Stimulated activated CD4-positive, alpha-beta T cell treated with anti-CD3 and anti-CD28 coated beads, TNF-alpha, amount 100 ng/mL, for 4 hours (primary cell): ENCODE measurements around the gene PPFIBP1.
"Not testable (repeated sequence)": the region's sequence is repeated elsewhere in the genome, so short reads cannot be mapped to it uniquely, and the experiment has no call there.

Source experiments
- DNase-seq, 3 experiments: peaks; one replicate each; pipeline ENCODE4 v3.0.0-alpha.2; 2020; ENCODE audit warnings: low read depth in 3 of 3

Gene PPFIBP1

GRCh38 chr12:27627123-27627852, 103.3 kb downstream of the PPFIBP1 start:
- no peak for DNase-seq

DNA sequence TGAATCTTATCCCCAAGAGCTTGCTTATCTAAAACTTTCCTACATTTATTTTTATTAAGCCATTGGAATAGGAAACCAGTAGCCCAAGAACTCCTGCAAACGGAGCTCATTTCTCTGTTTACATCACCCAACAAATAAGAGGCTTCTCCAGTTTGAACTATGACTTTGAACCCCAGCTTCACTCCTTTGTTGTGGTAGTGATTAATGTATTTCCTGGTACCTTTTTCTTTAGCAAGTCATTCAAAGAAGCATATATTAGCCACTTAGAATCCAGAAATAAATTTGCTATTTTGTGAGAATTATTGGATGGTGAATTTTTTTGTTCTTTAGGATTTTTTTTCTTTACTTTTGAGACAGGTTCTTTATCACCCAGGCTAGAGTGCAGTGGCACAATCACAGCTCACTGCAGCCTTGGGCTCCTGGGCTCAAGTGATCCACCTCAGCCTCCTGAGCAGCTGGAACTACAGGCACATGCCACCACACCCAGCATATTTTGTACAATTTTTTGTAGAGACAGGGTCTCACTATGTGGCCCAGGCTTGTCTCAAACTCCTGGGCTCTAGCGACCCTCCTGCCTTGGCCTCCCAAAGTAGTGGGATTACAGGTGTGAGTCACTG, 104.0 kb downstream of the PPFIBP1 start:
- DNase-seq = not testable (repeated sequence)

DNA sequence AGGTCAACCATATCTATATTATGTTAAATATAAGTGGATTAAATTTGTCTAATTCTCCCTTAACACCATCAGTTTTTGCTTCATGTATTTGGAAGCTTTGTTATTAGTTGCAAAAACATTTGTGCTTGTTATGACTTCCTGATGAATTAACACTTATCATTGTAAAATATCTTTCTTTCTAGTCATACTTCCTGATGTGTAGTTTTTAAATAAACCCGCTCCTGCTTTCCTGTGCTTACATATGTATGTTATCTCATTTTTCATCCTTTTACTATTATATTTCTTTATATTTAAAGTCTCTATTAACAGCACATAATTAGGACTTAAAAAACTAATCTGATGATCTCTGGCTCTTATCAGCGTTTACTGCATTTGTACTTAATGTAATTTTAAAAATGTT, 106.2 kb downstream of the PPFIBP1 start:
- not testable (repeated sequence) for DNase-seq

DNA sequence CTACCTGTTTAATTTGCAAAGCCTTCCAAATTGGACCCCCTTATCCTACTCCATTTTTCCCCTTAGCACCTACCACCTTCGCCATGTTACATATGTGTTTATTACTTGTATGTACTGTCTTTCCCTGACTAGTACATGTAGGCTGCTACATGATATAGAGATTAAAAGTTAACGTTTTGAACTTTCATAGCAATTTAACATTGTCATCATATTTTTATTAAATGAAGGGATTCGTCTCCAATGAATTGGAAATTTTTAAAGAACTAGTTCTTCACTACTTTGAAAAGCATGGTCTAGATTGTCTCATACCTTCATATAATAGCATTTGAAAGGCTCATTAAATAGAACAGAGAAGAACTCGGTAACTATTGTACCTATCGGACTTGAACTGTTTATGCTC, 107.4 kb downstream of the PPFIBP1 start:
- no peak for DNase-seq

DNA sequence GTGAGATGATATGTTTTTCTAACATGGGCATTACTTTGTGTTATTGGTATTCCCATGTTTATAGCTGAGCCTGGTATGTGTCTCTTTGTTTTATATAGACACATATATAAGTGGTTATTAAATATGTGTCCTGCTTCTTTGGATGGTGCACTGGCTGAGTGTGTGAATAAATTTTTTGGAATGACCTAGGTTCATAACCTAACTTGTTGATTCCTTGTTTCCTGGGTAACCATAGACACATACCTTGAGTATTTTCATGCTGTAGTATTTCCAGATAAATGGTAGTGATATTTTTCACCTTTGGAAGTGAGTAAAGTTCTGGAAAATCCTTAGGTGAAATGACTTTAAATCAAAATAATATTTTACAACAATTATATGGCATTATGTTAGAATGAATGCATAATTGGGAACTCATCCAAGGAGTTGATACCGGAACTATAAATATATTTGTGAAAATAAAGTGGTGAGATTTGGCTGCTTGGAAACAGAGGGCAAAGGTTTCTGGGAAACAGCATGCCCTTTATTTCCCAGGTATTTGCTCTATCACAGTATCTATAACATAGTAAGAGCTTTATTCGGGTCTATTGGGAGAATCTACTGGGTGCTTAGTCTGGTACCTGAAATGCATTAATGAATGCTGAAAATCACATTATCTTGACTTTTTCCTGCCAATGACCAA, 107.9 kb downstream of the PPFIBP1 start:
- no peak for DNase-seq

DNA sequence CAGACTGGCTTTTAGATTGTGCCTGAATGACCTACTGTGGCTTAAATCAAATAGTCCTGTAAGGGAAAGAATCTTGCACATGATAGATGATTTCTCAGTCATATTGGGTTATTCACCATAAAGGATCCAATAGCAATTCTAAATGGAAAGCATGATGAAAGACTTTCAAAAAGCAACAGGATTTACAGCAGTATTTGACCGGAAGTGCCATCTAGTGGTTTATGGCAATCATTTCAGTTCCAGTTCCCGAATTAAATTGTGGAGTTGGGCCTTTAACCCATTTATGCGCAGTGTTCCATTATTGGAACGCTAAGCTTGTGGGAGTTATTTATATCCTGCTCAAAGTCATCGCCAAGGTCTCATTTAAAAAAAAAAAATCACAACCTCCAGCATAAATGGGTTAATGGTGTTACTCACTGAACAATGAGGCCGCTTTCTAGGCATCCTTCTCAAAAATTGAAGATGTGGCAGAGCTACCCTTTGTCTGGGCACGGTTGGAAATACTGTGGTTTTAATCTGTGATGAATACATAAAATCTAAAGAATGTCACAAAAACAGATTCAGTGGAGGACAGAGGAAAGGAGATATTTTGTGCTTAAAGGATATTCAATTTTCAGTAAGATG, 111.5 kb downstream of the PPFIBP1 start:
- DNase-seq = no peak

- DNase-seq = not testable (repeated sequence)
Measured at GRCh38 chr12:27636569-27636968, 112.6 kb downstream of the PPFIBP1 start.

GRCh38 chr12:27637524-27637923, 113.5 kb downstream of the PPFIBP1 start:
- DNase-seq = no peak

DNA sequence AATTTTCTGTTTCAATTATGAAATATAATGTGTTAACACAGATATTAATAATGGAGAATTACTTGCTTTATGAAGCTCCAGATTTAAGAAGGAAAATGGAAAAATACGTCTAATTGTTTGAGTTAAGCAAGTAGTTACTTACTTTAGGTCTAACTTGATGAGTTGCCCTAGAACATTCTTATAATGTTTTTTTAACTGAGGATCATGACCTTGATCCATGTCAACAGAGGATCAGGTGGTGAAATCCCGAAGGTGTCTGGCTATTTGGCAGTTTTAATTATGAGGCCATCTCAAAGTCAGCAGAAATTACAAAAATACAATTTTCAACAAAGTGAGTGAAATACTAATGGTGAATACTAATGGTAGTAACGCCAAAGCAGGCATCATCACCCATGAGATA, 115.3 kb downstream of the PPFIBP1 start:
- DNase-seq = no peak

GRCh38 chr12:27640566-27641200, 116.7 kb downstream of the PPFIBP1 start:
- DNase-seq = not testable (repeated sequence)

DNA sequence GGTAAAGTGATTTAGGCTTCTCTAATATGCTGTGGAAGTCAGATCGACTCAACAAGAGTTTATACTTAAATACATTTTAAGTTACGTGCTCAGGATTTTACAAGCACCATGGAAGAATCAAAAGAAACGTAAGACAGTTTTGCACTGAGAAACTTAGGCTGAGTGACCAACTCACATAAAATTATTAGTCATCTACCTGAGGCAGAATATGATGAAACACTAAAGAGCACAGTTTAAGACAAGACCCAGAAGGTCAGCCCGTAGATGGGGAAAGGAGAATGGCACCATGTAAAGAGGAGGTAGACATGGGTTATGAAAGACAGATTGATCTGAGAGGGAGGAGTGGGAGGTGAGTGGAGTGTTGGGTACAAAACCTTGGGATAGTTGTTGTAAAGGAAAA, 118.4 kb downstream of the PPFIBP1 start:
- DNase-seq = not testable (repeated sequence)

- not testable (repeated sequence) for DNase-seq
Measured at GRCh38 chr12:27642892-27643291, 118.9 kb downstream of the PPFIBP1 start.

GRCh38 chr12:27644158-27644845, 120.3 kb downstream of the PPFIBP1 start:
- no peak for DNase-seq

GRCh38 chr12:27645671-27646070, 121.7 kb downstream of the PPFIBP1 start:
- DNase-seq = no peak

DNA sequence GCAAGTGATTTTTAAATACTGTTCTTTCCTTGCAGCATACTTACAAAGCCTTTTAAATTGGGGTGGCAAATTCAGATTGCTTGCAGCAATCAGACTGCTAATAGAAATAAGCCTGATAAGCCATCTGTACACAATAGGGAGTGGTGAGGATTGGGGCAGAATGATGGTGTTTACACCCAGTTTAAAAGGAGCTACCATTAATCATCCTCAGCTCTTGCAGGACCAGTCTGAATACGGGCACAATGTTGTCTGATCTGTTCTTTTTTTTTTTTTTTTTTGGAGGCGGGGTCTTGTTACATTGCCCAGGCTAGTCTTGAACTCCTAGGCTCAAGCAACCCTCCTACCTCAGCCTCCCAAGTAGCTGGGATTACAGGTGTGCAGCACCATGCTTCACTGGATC, 122.1 kb downstream of the PPFIBP1 start:
- no peak for DNase-seq

- DNase-seq = no peak
Measured at GRCh38 chr12:27650011-27650410, 126.0 kb downstream of the PPFIBP1 start.

GRCh38 chr12:27651201-27651600, 127.2 kb downstream of the PPFIBP1 start:
- no peak for DNase-seq

- DNase-seq = peak in 1 of 3 experiments; percentile 3
Measured at GRCh38 chr12:27652174-27652763, 128.3 kb downstream of the PPFIBP1 start.

DNA sequence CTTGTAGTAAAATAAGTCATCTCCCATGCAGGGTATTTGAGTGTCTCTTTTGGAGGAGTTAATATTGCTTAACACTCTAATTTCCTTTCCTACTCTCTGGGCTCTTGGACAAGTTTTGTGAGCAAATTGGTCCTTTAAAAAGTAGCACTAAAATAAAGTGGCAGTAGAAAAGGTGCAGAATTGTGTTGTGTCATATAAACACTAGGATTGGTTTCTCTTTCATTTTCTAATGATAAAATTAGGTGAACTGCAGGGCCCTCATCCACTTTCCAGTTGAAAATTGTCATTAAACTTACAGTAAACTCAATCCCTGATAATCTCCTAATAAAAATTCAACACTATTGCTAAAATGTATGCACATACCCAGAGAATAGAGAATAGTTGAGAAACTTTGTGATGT, 129.7 kb downstream of the PPFIBP1 start:
- no peak for DNase-seq

DNA sequence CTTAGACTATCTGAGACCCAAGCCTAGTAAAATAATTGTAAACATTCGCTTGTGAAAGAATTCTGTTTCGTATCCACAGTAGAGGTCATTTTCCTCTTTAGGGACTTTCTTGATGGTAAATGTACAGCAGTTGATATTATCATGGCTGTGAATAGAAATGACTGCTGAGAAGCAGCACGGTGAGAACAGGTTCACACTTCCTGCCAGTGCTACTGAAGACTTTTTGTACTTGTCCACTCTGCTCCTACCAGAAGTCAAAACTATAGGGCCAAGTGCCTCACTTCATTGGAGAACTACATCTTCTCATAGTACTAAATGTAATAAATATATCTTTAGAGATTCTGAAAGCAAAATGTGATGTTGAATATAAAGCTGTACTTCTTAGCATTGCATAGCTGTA, 131.5 kb downstream of the PPFIBP1 start:
- DNase-seq = not testable (repeated sequence)

DNA sequence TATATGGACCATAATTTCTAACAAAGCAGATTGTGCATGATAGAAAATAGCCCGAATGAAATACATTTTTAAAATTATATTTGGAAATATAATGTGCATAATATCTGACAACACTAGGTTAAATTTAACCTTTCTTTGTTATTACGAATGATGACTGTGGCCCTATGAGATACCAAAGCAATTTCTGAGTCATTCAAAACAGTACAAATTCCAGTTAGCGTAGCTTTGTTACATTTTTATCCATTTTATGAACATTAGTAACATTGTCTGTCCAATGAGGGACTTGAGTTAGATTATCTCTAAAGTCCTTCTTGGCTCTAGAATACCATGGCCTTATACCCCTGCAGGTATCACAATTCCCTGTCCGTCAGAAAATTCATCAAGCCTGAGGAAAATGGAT, 133.3 kb downstream of the PPFIBP1 start:
- no peak for DNase-seq
